Measurements from ENCODE around the gene FGD3.

GRCh38 chr9:93054758-93055704 is 107.7 kb downstream of the FGD3 start:
- TF ChIP-seq EZH2 (IDR thresholded peaks at IDR 0.05; ENCODE audit: insufficient read depth, low read length) (no peak), CTCF (IDR thresholded peaks at IDR 0.05; ENCODE audit: insufficient read depth, low read depth, low read length) (no peak)

All from astrocyte (in vitro differentiated cells and primary cell).